Bronchus fibroblast of lung (primary cell): ENCODE data around the gene DDIT4L. TPM values are rescaled to one million over a fixed set of nuclear protein-coding genes. Genes with fewer than 3 reads are reported as not detected.

Experiments
- total RNA-seq: library from RNA; depleted of rRNA; stranded (reverse); fragments of >200 nt; gene quantifications from 2 replicates; pipeline ENCODE4 v1.2.3, GENCODE V29; 2015

The DDIT4L gene
- total RNA-seq, result 1.0 and 1.3 TPM in 2 replicates

GRCh38 chr4:100189820-100190642 lies at the start of gene DDIT4L:
Gene DDIT4L, minus strand, starts transcription at chr4:100190468. Its CDS starts 485 bp downstream, at chr4:100189983.

Other genes starting within 250 kb of the DDIT4L start
- gene DNAJB14, start 243.8 kb downstream of the DDIT4L start, total RNA-seq, result 11.8 and 17.2 TPM in 2 replicates
- gene H2AZ1, start 240.2 kb downstream of the DDIT4L start, total RNA-seq, result 934 and 957 TPM in 2 replicates